Stimulated activated naive CD4-positive, alpha-beta T cell treated with Interleukin-2 at 50 U/mL for 16 hours (primary cell): ENCODE data around the gene TKT.
A peak's percentile ranks its signal among the peaks of the same experiment; 100 is the strongest.
"Not testable (repeated sequence)": the region's sequence is repeated elsewhere in the genome, so short reads cannot be mapped to it uniquely, and the experiment has no call there.

Experiments
- DNase-seq: peaks from one replicate; lab custom pipeline; 2025; lab: John Stamatoyannopoulos, UW

The TKT gene

DNA sequence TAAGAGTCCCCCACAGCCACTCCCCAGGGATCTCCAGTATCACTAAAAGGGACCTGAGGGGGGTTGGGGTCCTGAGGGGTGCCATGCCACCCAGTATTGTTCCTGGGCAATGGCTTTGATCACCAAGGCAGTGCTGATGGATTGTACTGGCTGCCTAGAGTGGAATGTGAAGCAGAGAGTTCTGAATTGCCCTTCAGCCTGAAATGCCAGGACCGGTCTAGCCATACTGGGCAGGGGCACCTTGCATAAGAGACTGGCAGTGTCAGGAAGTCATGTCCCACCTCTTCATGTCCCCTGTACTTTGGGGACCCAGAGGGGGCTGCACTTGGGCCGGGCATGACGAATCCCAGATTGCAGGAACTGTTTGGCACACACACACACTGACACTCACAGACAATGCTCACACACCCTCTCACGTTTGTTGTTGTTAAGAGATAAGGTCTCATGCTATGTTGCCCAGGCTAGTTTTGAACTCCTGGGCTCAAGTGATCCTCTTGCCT, 4.5 kb upstream of the TKT start:
- no peak for DNase-seq

- DNase-seq = no peak
Measured at GRCh38 chr3:53259427-53260259, 3.8 kb upstream of the TKT start.

DNA sequence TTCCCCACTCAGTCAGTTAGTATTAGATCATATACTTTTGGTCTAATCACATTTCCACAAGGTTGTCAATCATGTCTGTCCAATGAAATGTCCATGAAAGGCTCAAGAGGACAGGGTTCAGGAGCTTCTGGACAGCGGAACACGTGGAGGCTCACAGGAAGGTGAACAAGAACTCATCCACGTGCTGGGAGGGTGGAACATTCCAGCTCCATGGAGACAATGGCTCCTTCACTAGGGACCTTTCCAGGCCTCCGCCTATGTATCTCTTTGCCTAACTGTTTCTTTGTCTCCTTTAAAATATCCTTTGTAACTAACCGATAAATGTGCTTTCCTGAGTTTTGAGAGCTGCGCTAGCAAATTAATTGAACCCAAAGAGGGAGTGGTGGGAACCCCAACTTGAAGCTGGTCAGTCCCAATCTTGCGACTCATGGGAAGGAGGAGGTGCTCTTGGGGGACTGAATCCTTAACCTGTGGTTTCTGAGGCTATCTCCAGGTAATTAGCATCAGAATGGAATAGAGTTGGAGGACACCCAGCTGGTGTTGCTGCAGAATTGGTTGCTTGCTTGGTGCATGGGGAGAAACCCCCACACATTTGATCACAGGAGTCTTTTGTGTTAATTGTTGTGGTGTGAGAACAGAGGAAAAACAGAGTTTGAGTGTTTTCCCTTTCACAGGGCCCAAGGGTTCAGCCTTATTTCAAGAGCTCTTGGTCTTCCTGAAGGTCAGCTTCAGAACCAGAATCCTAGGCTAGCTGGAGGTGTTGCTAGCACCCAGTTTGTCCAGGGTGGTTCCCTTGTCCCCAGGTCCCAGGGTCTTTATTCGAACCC, 3.0 kb upstream of the TKT start:
- DNase-seq = no peak

DNA sequence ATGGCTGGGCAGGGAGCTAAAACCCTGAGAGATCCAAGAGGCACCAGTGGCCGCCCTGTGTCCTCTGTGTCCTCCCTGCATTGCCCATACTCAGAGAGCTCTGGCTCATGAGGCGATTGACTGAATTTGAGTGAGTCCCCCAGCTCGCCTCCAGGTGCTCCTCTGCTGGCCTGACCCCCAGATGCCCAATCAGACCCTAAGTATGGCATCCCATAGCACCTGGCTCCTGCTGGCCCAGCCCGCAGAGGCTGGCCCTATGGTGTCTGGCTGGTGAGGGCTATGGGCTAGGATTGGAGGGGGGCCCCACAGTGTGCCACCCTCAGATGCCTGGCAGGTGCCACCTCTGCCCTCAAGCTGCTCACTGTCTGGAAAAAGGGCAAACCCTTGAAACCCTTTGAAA, 1.6 kb upstream of the TKT start:
- DNase-seq = no peak

GRCh38 chr3:53256704-53257055, 858 bp upstream of the TKT start:
- DNase-seq = no peak

GRCh38 chr3:53255423-53255774, 423 bp downstream of the TKT start:
- DNase-seq = peak; percentile 41

DNA sequence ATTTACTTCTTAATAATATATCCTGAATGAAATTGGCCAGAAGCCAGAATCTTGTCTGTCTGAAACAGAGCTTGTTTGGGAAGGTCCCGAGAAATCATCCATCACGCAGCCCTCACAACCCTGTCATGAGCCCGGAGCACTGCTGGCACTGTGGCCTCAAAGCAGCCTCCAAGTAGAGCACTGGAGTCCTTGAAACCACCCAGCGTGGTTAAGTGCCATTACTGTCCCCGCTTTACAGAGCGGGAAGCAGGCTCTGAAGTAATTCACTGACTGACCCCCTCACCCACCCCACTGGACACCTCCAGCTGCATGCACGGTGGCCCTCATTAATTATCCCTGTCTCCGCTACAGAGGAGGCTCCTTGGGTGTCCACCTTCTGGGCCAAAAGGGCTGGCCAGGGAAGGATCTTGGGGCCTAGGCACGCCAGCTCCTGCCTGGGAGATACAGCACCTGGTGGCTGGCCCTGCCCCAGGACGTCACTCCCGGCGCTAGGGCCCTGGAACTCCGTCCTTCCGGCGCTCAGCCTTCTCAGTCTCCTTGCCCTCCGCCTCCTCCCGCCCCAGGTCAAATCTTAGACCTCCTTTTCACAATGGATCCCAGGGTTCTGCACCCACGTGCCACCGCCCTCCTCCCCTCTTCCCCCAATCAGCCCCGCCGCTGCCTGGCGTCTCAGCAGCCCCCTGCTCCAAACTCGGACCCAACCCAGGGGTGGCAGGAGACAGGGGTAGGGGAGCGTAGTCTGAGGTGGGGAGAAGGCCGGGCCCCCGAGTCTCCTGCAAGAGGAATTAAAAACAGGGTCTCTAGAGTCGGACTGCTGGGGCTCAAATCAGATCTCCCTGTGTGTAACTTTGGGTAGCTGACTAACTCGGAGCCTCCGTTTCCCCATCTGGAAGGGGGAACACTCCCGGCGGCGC, 1.1 kb downstream of the TKT start:
- peak; percentile 29 for DNase-seq

DNA sequence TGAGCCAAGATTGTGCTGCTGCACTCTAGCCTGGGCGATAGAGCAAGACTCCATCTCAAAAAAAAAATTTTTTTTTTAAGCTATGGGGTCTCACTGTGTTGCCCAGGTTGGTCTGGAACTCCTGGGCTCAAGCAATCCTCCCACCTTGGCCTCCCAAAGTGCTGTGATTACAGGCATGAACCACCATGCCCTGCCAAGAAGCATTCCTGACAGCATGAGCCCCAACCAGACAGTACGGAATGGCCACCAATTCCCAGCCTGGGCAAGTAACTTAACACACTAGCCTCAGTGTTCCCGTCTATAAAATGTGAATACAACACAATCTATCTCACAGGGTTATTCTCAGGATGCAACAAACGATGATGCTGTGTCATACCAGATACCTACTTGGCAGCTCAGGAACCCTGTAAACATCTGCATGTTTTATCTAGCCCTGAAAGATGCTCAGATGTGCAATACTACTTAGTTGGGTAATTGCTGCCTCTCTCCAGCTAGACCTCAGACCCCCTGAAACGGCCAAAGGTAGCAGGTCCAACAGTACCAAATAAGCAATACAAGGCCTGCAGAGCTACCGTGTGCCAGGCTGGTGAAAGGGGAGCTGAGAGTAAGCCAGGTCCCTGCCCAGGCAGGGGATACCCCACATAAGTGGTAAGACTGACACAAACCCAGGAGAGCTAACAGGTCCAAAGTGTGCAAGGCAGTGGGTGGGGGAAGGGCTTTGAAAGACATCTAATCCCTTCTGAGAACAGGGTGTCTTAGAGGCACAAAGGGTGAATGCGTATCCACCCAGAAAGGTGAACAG, 1.9 kb downstream of the TKT start:
- no peak for DNase-seq

DNA sequence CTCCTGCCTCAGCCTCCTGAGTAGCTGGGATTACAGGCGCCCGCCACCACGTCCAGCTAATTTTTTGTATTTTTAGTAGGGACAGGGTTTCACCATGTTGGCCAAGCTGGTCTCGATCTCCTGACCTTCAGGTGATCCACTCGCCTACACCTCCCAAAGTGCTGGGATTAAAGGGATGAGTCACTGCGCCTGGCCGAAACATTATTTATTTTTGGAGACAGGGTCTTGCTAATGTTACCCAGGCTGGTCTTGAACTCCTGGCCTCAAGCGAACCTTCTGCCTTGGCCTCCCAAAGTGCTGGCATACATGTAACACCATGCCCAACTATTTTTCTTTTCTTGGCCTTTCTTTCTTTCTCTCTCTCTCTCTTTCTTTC, 2.9 kb downstream of the TKT start:
- not testable (repeated sequence) for DNase-seq

- no peak for DNase-seq
Measured at GRCh38 chr3:53252096-53252946, 3.5 kb downstream of the TKT start.

- DNase-seq = no peak
Measured at GRCh38 chr3:53250881-53251605, 4.8 kb downstream of the TKT start.

- no peak for DNase-seq
Measured at GRCh38 chr3:53250453-53250852, 5.4 kb downstream of the TKT start.

GRCh38 chr3:53248161-53248560, 7.7 kb downstream of the TKT start:
- DNase-seq = no peak

DNA sequence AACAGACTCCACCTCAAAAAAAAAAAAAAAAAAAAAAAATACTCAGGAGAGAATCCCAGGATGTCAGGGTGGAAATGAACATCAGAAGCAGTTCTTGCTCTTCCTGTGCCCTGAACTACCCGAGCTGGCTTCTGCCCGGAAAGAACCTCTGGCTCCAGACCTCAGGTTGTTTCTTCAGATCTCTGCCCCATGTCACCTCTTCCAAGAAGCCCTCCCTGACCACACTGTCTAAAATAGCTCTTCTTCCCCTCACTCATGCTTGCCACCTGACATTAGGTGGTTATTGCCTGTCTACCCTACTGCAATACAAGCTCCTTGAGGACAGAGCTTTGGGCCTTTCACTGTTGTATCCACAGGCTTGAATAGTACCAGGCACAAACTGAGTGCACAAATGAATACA, 8.2 kb downstream of the TKT start:
- no peak for DNase-seq

- no peak for DNase-seq
Measured at GRCh38 chr3:53244271-53244670, 11.6 kb downstream of the TKT start.

DNA sequence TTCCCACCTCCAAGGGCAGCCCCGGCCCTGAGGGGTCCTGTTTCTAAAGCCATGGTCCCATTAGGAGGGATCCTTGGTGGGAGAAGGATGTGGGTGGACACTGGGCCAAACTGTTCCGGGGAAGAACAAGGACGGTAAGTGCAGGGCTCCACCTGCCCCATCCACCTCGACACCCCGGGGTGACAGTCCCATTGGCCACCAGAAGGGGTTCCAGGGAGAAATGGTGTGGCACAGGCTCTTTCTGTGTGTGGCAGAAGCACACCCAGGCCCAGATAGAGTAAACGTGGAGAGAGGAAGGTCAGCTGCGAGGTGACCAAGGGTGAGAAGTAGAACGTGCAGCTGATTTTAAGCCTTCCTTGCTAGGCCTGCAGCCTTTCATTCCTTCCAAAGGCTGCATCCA, 12.0 kb downstream of the TKT start:
- no peak for DNase-seq

GRCh38 chr3:53243165-53243564, 12.7 kb downstream of the TKT start:
- no peak for DNase-seq

DNA sequence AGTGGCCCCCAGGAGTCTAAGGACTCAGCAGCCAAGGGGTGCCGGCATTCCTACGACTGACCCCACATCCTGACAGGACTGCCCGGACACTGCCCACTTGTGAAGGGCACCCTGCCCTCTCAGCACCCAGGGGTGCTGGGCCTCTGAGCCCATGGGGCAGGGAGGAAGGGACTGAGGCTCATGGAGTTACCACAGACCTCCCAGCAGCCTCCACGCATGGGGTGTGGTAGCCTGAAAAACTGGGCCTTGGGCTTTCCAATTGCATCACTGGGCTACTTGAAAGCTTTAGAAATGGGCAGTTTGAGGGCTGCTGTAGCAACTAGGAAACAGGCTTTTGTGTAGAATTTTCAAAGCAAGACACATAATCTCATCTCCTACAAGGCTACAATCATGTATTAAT, 13.2 kb downstream of the TKT start:
- no peak for DNase-seq

GRCh38 chr3:53242155-53242554, 13.7 kb downstream of the TKT start:
- no peak for DNase-seq
